Natural killer cell (primary cell): ENCODE results near the gene PADI6. TPM values are rescaled to one million over a fixed set of nuclear protein-coding genes. Genes with fewer than 3 reads are reported as not detected.

ENCODE experiments used
- ATAC-seq, 3 donors: fragments of 150-1000 bp in 2 of 3; fragments of 200-7000 bp in 1 of 3; cut with Tn5 transposase; 1 replicate in 1 of 3; 2 replicates in 2 of 3; pipeline ENCODE4 v1.10.0; 2021; ENCODE audit warnings: mild to moderate bottlenecking in 2 of 3, moderate library complexity in 2 of 3
- DNase-seq, 2 donors: peaks; one replicate each; pipeline versions ENCODE4 v3.0.0 to v3.0.0-alpha.2; 2013 to 2021; ENCODE audit warnings: mixed read lengths in 1 of 2
- H3K27ac ChIP-seq: one replicate; pipeline ENCODE4 v1.5.1; 2013; ENCODE audit warnings: mild to moderate bottlenecking, low read length
- H3K27me3 ChIP-seq: one replicate; pipeline ENCODE4 v1.6.1; 2013; ENCODE audit warnings: low read length; ENCODE audit not compliant: control insufficient read depth, insufficient read depth
- H3K36me3 ChIP-seq: one replicate; pipeline ENCODE4 v1.6.1; 2013; ENCODE audit warnings: low read length; ENCODE audit not compliant: control insufficient read depth, insufficient read depth
- H3K4me1 ChIP-seq: one replicate; pipeline ENCODE4 v1.6.1; 2013; ENCODE audit warnings: low read length; ENCODE audit not compliant: control insufficient read depth, insufficient read depth
- H3K4me3 ChIP-seq: one replicate; pipeline ENCODE4 v1.5.1; 2013; ENCODE audit warnings: low read length
- H3K9me3 ChIP-seq: one replicate; pipeline ENCODE4 v1.6.1; 2013; ENCODE audit warnings: low read length; ENCODE audit not compliant: control insufficient read depth, insufficient read depth
- H3K27ac Mint-ChIP-seq, 2 donors: one replicate each; pipeline ENCODE4 v1.8.0; 2022; ENCODE audit warnings: mild to moderate bottlenecking in 2 of 2, mixed read lengths in 2 of 2, moderate library complexity in 1 of 2
- H3K27me3 Mint-ChIP-seq, 2 donors: one replicate each; pipeline ENCODE4 v1.8.0; 2022; ENCODE audit warnings: low read depth in 2 of 2, mixed read lengths in 2 of 2
- H3K36me3 Mint-ChIP-seq: one replicate; pipeline ENCODE4 v1.8.0; 2022; ENCODE audit warnings: mixed read lengths
- H3K4me1 Mint-ChIP-seq, 2 donors: one replicate each; pipeline ENCODE4 v1.8.0; 2022; ENCODE audit warnings: mixed read lengths in 2 of 2
- H3K4me3 Mint-ChIP-seq: one replicate; pipeline ENCODE4 v1.8.0; 2022; ENCODE audit warnings: mild to moderate bottlenecking, moderate library complexity, mixed read lengths
- H3K9me3 Mint-ChIP-seq, 2 donors: one replicate each; pipeline ENCODE4 v1.8.0; 2022; ENCODE audit warnings: mixed read lengths in 2 of 2
- CTCF ChIP-seq: fragments of 200-600 bp; IDR thresholded peaks from one replicate; pipeline ENCODE4 v1.8.0; 2022; ENCODE audit warnings: antibody characterized with exemption
- WGBS: methylation state at CpG from one replicate; pipeline ENCODE4 v1.1.7; 2013; ENCODE audit warnings: missing lambda C conversion rate; ENCODE audit not compliant: insufficient coverage; 5-methylcytosine and 5-hydroxymethylcytosine counted together
- intact Hi-C: fragments of 100-400 bp; cut with micrococcal nuclease; formaldehyde crosslinking; loops from one replicate; pipeline ENCODE4 v1.14.2; 2022
- total RNA-seq, 4 donors: library from RNA; stranded (reverse); fragments of 120-200 nt in 1 of 4; gene quantifications; one replicate each; pipeline versions ENCODE4 v1.2.3 to v1.2.4, GENCODE V29; 2013 to 2022

PADI6 gene
- total RNA-seq, 3 donors from 2014 or later (not counting 1 experiment from before 2014, with no cell fraction given): not detected

GRCh38 chr1:17350083-17350482 is 21.9 kb upstream of the PADI6 start:
- ATAC-seq: no peak
- Histone ChIP-seq H3K4me3 (no peak overlapping the region), H3K27ac (no peak overlapping the region), H3K36me3 (no peaks in the 10 kb centered on the region), H3K9me3 (no peaks in the 10 kb centered on the region), H3K27me3 (no peaks in the 10 kb centered on the region), H3K4me1 (no peaks in the 10 kb centered on the region)
- WGBS: 41% methylated on average over 8 of the region's 8 CpGs
- DNase-seq: peak in 1 of 2 donors; percentile 9
- intact Hi-C loops: no loop called here
- H3K36me3 Mint-ChIP-seq: no peaks in the 10 kb centered on the region
- TF ChIP-seq CTCF: no peak
- peaks cover 3 to 6% of the 10 kb centered on the region in 2 donors for H3K27me3 Mint-ChIP-seq
- no peak overlapping the region for H3K4me3 Mint-ChIP-seq
- H3K9me3 Mint-ChIP-seq: no peaks in the 10 kb centered on the region
- no peaks in the 10 kb centered on the region for H3K4me1 Mint-ChIP-seq
- H3K27ac Mint-ChIP-seq: no peak overlapping the region

- H3K27ac Mint-ChIP-seq: no peak overlapping the region
- no peaks in the 10 kb centered on the region for H3K4me1 Mint-ChIP-seq
- H3K4me3 Mint-ChIP-seq: no peak overlapping the region
- Histone ChIP-seq H3K27me3 (no peaks in the 10 kb centered on the region), H3K27ac (no peak overlapping the region), H3K4me1 (peaks cover 6% of the 10 kb centered on the region), H3K36me3 (no peaks in the 10 kb centered on the region), H3K9me3 (no peaks in the 10 kb centered on the region), H3K4me3 (no peak overlapping the region)
- no peaks in the 10 kb centered on the region for H3K36me3 Mint-ChIP-seq
- intact Hi-C loops: no loop called here
- ATAC-seq: no peak
- TF ChIP-seq CTCF: no peak
- peaks cover 3 to 6% of the 10 kb centered on the region in 2 donors for H3K27me3 Mint-ChIP-seq
- no peak for DNase-seq
- no peaks in the 10 kb centered on the region for H3K9me3 Mint-ChIP-seq
- WGBS: 87% methylated on average over 6 of the region's 7 CpGs
Measured at GRCh38 chr1:17350928-17351446, 21.0 kb upstream of the PADI6 start.

- no peaks in the 10 kb centered on the region for H3K27me3 ChIP-seq
- TF ChIP-seq CTCF: no peak
- Mint-ChIP-seq H3K27ac (no peak overlapping the region), H3K9me3 (no peaks in the 10 kb centered on the region), H3K36me3 (no peaks in the 10 kb centered on the region), H3K4me1 (peaks cover 0 to 6% of the 10 kb centered on the region in 2 donors), H3K27me3 (peaks cover 3 to 6% of the 10 kb centered on the region in 2 donors), H3K4me3 (no peak overlapping the region)
- DNase-seq: no peak
- intact Hi-C loops: no loop called here
- H3K4me1 ChIP-seq: peaks cover 8% of the 10 kb centered on the region
- H3K4me3 ChIP-seq: no peak overlapping the region
- ATAC-seq: no peak
- no peaks in the 10 kb centered on the region for H3K9me3 ChIP-seq
- no peak overlapping the region for H3K27ac ChIP-seq
- H3K36me3 ChIP-seq: no peaks in the 10 kb centered on the region
- WGBS: 91% methylated on average over 7 of the region's 8 CpGs
Measured at GRCh38 chr1:17351598-17352324, 20.2 kb upstream of the PADI6 start.
